HCT116 (cell line): ENCODE measurements around the gene TPTE2. TPM values are rescaled to one million over a fixed set of nuclear protein-coding genes. Genes with fewer than 3 reads are reported as not detected.
"Not testable (repeated sequence)": the region's sequence is repeated elsewhere in the genome, so short reads cannot be mapped to it uniquely, and the experiment has no call there.

ENCODE experiments used
- ATAC-seq: fragments of 200-7000 bp; cut with Tn5 transposase; 2 replicates; pipeline ENCODE4 v1.9.1; 2020; ENCODE audit warnings: mild to moderate bottlenecking, moderate library complexity
- BruUV-seq: library from RNA; stranded (reverse); fragments of 400-500 nt; replicated peaks from 2 replicates; lab custom pipeline; 2021; lab: Mats Ljungman, UMichigan
- CTCF ChIA-PET: fragments of 300-600 bp; sonication (Branson Sonifier 250); formaldehyde crosslinking; loops from one replicate; lab custom pipeline; 2021; ENCODE audit warnings: antibody characterized with exemption; lab: Charles Lee
- POLR2A ChIA-PET: fragments of 300-600, 350-600 bp; sonication (Branson Sonifier 250); formaldehyde crosslinking; loops from one replicate; lab custom pipeline; 2021; ENCODE audit warnings: antibody characterized with exemption; lab: Charles Lee
- RAD21 ChIA-PET, 2 experiments: fragments of 300-600 bp; sonication (Branson Sonifier 250); formaldehyde crosslinking; loops; one replicate each; lab custom pipeline; 2023; ENCODE audit warnings: low total read pairs in 2 of 2; ENCODE audit not compliant: uncharacterized antibody in 2 of 2, unreplicated experiment in 2 of 2, low non-redundant PET in 1 of 2; lab: Charles Lee
- DNase-seq: peaks from one replicate; pipeline ENCODE4 v3.0.0-alpha.2; 2010; ENCODE audit warnings: low read depth, low spot score
- H2AFZ ChIP-seq: fragments of 200-600 bp; shearing (Covaris generic), sonication (generic); 2 replicates; pipeline ENCODE4 v1.6.1; 2017; ENCODE audit warnings: low read depth, mixed run types, mixed read lengths, antibody characterized with exemption, low read length; ENCODE audit not compliant: poor library complexity, severe bottlenecking
- H3K27ac ChIP-seq: 2 replicates; pipeline ENCODE4 v1.5.1; 2012; ENCODE audit warnings: low read depth, low read length
- H3K27me3 ChIP-seq: fragments of 200-600 bp; sonication (generic); 2 replicates; pipeline ENCODE4 v1.6.1; 2016; ENCODE audit warnings: mixed run types, low read length, mixed read lengths; ENCODE audit not compliant: insufficient read depth
- H3K36me3 ChIP-seq, 2 experiments: fragments of 200-500 bp in 1 of 2; fragments of 200-600 bp in 1 of 2; sonication (Bioruptor generic) in 1 of 2; sonication (generic) in 1 of 2; 2 replicates each; pipeline versions ENCODE4 v1.5.1 to v1.6.1; 2014 to 2016; ENCODE audit warnings: low read length in 2 of 2, inconsistent platforms in 1 of 2, mixed read lengths in 1 of 2, mixed run types in 1 of 2; ENCODE audit not compliant: insufficient read depth in 2 of 2, control insufficient read depth in 1 of 2
- H3K4me1 ChIP-seq, 2 experiments: fragments of 200-600 bp in 1 of 2; sonication (generic) in 1 of 2; 2 replicates each; pipeline versions ENCODE4 v1.5.1 to v1.6.1; 2012 to 2017; ENCODE audit warnings: low read length in 2 of 2, inconsistent platforms in 1 of 2, mild to moderate bottlenecking in 1 of 2, mixed read lengths in 1 of 2, mixed run types in 1 of 2, moderate library complexity in 1 of 2; ENCODE audit not compliant: insufficient read depth in 2 of 2, control insufficient read depth in 1 of 2
- H3K4me2 ChIP-seq: fragments of 200-600 bp; sonication (generic); 2 replicates; pipeline ENCODE4 v1.6.1; 2017; ENCODE audit warnings: mixed run types, low read length, mixed read lengths
- H3K4me3 ChIP-seq, 2 experiments: fragments of 200-600 bp in 1 of 2; sonication (generic) in 1 of 2; replicated peaks in 1 of 2; 2 replicates each; pipeline ENCODE4 v1.5.1; 2011 to 2016; ENCODE audit warnings: low read length in 2 of 2, control low read depth in 1 of 2, low read depth in 1 of 2, mild to moderate bottlenecking in 1 of 2, mixed read lengths in 1 of 2, mixed run types in 1 of 2
- H3K79me2 ChIP-seq: fragments of 200-600 bp; sonication (generic); 2 replicates; pipeline ENCODE4 v1.6.1; 2017; ENCODE audit warnings: mild to moderate bottlenecking, mixed run types, low read length, moderate library complexity, mixed read lengths; ENCODE audit not compliant: insufficient read depth
- H3K9ac ChIP-seq: fragments of 200-600 bp; sonication (generic); 2 replicates; pipeline ENCODE4 v1.6.1; 2016; ENCODE audit warnings: low read length, mixed read lengths
- H3K9me2 ChIP-seq: fragments of 200-600 bp; sonication (generic), shearing (Covaris generic); 2 replicates; pipeline ENCODE4 v1.6.1; 2017; ENCODE audit warnings: mixed run types, mild to moderate bottlenecking, moderate library complexity; ENCODE audit not compliant: insufficient read depth
- H3K9me3 ChIP-seq, 2 experiments: fragments of 200-500 bp in 1 of 2; fragments of 200-600 bp in 1 of 2; sonication (Bioruptor generic) in 1 of 2; sonication (generic) in 1 of 2; 2 replicates each; pipeline ENCODE4 v1.6.1; 2014 to 2017; ENCODE audit warnings: low read length in 2 of 2, mixed read lengths in 2 of 2, inconsistent platforms in 1 of 2, low read depth in 1 of 2, mild to moderate bottlenecking in 1 of 2, mixed run types in 1 of 2, moderate library complexity in 1 of 2; ENCODE audit not compliant: control insufficient read depth in 1 of 2, insufficient read depth in 1 of 2
- H4K20me1 ChIP-seq: fragments of 200-600 bp; sonication (generic), shearing (Covaris generic); 2 replicates; pipeline ENCODE4 v1.6.1; 2017; ENCODE audit warnings: mixed run types, mild to moderate bottlenecking, moderate library complexity; ENCODE audit not compliant: insufficient read depth
- RAD21 ChIP-seq: IDR thresholded peaks from 2 replicates; pipeline ENCODE4 v1.6.1; 2012; ENCODE audit warnings: low read depth, mild to moderate bottlenecking
- intact Hi-C: fragments of 100-400 bp; cut with micrococcal nuclease; formaldehyde crosslinking; loops from 2 replicates; pipeline ENCODE4 v1.10.0; 2022
- total RNA-seq: library from RNA; stranded (reverse); gene quantifications from one replicate; pipeline ENCODE4 v1.2.1, GENCODE V29; 2021; ENCODE audit not compliant: unreplicated experiment
- TF ChIP-seq, protein P1 (sequence below), 3 experiments: fragments of 200-600 bp in 1 of 3; sonication (generic) in 1 of 3; IDR thresholded peaks in 2 of 3; conservative IDR thresholded peaks in 1 of 3; 2 replicates each; pipeline ENCODE4 v1.5.1; 2012 to 2017; ENCODE audit warnings: low read depth in 2 of 3, low read length in 2 of 3, antibody characterized with exemption in 1 of 3, borderline replicate concordance in 1 of 3, control low read depth in 1 of 3, mild to moderate bottlenecking in 1 of 3, mixed read lengths in 1 of 3, mixed run types in 1 of 3, moderate library complexity in 1 of 3; ENCODE audit not compliant: insufficient read depth in 1 of 3

TPTE2 gene
- total RNA-seq, 1 experiment from 2014 or later: not detected

GRCh38 chr13:19460126-19460525 lies 101.2 kb downstream of the TPTE2 start:
- not testable (repeated sequence) for H3K4me3 ChIP-seq, BruUV-seq

GRCh38 chr13:19439056-19439686 lies 122.2 kb downstream of the TPTE2 start:
- POLR2A ChIA-PET: not testable (repeated sequence)
- CTCF ChIA-PET: interaction anchor here (1.1 kb wide), 1 partner anchor 16 kb away, joined by 3 read pairs; no protein-coding TSS in a partner anchor

More at GRCh38 chr13:19460126-19460525, 101.2 kb downstream of the TPTE2 start:
- H3K4me1 ChIP-seq, intact Hi-C loops, H4K20me1 ChIP-seq, H3K36me3 ChIP-seq, POLR2A ChIA-PET, DNase-seq, H3K79me2 ChIP-seq, H3K9me2 ChIP-seq, H2AFZ ChIP-seq, H3K9ac ChIP-seq, RAD21 ChIA-PET, H3K27me3 ChIP-seq, H3K9me3 ChIP-seq, CTCF ChIA-PET, H3K27ac ChIP-seq, H3K4me2 ChIP-seq: not testable (repeated sequence)
- ATAC-seq: peak; percentile 63; the same call in 1 of the 2 replicates

DNA sequence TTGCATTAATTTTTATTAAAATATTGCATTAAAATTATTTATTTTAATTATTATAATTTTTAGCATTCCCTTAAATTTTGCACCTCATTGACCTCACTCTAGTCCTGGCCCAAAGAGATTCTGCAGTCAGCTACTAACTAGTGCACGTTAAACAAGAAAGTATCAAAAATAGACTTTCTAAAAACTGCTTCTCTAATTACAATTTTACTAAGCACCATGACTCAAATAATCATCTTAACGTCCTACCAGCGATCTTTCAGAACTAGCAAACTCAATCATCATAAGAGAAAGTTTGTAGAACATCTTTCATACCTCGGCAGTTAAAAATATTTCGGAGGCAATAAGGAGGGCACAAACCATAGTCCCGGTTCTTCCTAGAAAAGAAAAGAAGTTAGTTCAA lies 123.6 kb downstream of the TPTE2 start:
- ATAC-seq, DNase-seq, H3K36me3 ChIP-seq, H3K27ac ChIP-seq, intact Hi-C loops, H3K9me2 ChIP-seq, H3K4me2 ChIP-seq, H3K9me3 ChIP-seq, POLR2A ChIA-PET, H3K27me3 ChIP-seq, H3K4me3 ChIP-seq, H2AFZ ChIP-seq, RAD21 ChIA-PET, H3K79me2 ChIP-seq, H3K9ac ChIP-seq, CTCF ChIA-PET, BruUV-seq, H3K4me1 ChIP-seq, H4K20me1 ChIP-seq: not testable (repeated sequence)

More at GRCh38 chr13:19439056-19439686, 122.2 kb downstream of the TPTE2 start:
- H3K4me2 ChIP-seq, H3K27me3 ChIP-seq, intact Hi-C loops, H3K9me3 ChIP-seq, H3K79me2 ChIP-seq, H3K9ac ChIP-seq, H2AFZ ChIP-seq, H3K36me3 ChIP-seq, ATAC-seq, H3K9me2 ChIP-seq, H3K27ac ChIP-seq, BruUV-seq, H3K4me3 ChIP-seq, H4K20me1 ChIP-seq, H3K4me1 ChIP-seq, RAD21 ChIA-PET: not testable (repeated sequence)
- peak; percentile 10 for DNase-seq
- TF ChIP-seq, protein P1, sequence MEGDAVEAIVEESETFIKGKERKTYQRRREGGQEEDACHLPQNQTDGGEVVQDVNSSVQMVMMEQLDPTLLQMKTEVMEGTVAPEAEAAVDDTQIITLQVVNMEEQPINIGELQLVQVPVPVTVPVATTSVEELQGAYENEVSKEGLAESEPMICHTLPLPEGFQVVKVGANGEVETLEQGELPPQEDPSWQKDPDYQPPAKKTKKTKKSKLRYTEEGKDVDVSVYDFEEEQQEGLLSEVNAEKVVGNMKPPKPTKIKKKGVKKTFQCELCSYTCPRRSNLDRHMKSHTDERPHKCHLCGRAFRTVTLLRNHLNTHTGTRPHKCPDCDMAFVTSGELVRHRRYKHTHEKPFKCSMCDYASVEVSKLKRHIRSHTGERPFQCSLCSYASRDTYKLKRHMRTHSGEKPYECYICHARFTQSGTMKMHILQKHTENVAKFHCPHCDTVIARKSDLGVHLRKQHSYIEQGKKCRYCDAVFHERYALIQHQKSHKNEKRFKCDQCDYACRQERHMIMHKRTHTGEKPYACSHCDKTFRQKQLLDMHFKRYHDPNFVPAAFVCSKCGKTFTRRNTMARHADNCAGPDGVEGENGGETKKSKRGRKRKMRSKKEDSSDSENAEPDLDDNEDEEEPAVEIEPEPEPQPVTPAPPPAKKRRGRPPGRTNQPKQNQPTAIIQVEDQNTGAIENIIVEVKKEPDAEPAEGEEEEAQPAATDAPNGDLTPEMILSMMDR (IDR thresholded peaks at IDR 0.05 in 2 of 3, conservative IDR thresholded peaks at IDR 0.05 in 1 of 3; ENCODE audit: borderline replicate concordance in 1 of 3, insufficient read depth in 1 of 3, low read depth in 2 of 3, low read length in 2 of 3): peak in 2 of 3 experiments; percentile 13 to 21; a peak in 2 of 6 replicates
- TF ChIP-seq RAD21: 0 out of 2 replicates have a peak, but pooled peaks have one; percentile 8

- H3K4me2 ChIP-seq, RAD21 ChIA-PET, BruUV-seq, DNase-seq, H2AFZ ChIP-seq, ATAC-seq, H3K4me1 ChIP-seq, H3K9me3 ChIP-seq, H3K9ac ChIP-seq, POLR2A ChIA-PET, H3K27me3 ChIP-seq, H3K27ac ChIP-seq, H4K20me1 ChIP-seq, intact Hi-C loops, H3K4me3 ChIP-seq, H3K36me3 ChIP-seq, H3K79me2 ChIP-seq, H3K9me2 ChIP-seq: not testable (repeated sequence)
- CTCF ChIA-PET: interaction anchor here (1.2 kb wide), 1 partner anchor 17 kb away, joined by 3 read pairs; no protein-coding TSS in a partner anchor
Observed at GRCh38 chr13:19422236-19422635, 139.1 kb downstream of the TPTE2 start.
